GM12878 (cell line): ENCODE results near the gene ZDHHC9. TPM values are rescaled to one million over a fixed set of nuclear protein-coding genes. Genes with fewer than 3 reads are reported as not detected.

Experiments
- ATAC-seq: fragments of 200-7000 bp; cut with Tn5 transposase; 3 replicates; pipeline ENCODE4 v1.9.1; 2020; ENCODE audit warnings: mild to moderate bottlenecking, moderate library complexity
- BruUV-seq: library from RNA; stranded (reverse); fragments of 400-500 nt; replicated peaks from 2 replicates; lab custom pipeline; 2021; lab: Mats Ljungman, UMichigan
- CTCF ChIA-PET: fragments of 300-600 bp; sonication (Branson Sonifier 250); formaldehyde crosslinking; extraction: SDS; loops from one replicate; lab custom pipeline; 2021; ENCODE audit warnings: inconsistent platforms; lab: Yijun Ruan, JAX
- POLR2A ChIA-PET: fragments of 350-600 bp; formaldehyde crosslinking; extraction: SDS; loops from one replicate; lab custom pipeline; 2021; ENCODE audit warnings: inconsistent platforms; lab: Charles Lee
- RAD21 ChIA-PET: fragments of 300-600 bp; sonication (Branson Sonifier 250); formaldehyde crosslinking; loops from one replicate; lab custom pipeline; 2023; ENCODE audit warnings: antibody characterized with exemption; ENCODE audit not compliant: unreplicated experiment; lab: Charles Lee
- SMC1A ChIA-PET: fragments of 300-600 bp; sonication (Branson Sonifier 250); formaldehyde crosslinking; loops from one replicate; lab custom pipeline; 2023; ENCODE audit not compliant: unreplicated experiment, uncharacterized antibody; lab: Charles Lee
- DNase-seq: peaks from one replicate; pipeline ENCODE4 v3.0.0-alpha.2; 2011; ENCODE audit warnings: low read depth, low spot score
- FAIRE-seq: peaks from 3 replicates; lab custom pipeline; 2011; peaks lifted over from hg19 to GRCh38; lab: Jason Lieb, UNC
- H2AFZ ChIP-seq: 2 replicates; pipeline ENCODE4 v1.6.0; 2011; ENCODE audit warnings: low read depth, low read length, control low read depth; ENCODE audit not compliant: control insufficient read depth
- H3K27ac ChIP-seq: 2 replicates; pipeline ENCODE4 v1.5.1; 2011; ENCODE audit warnings: control low read depth; ENCODE audit not compliant: control insufficient read depth, insufficient read depth
- H3K27me3 ChIP-seq, 2 experiments: replicated peaks in 1 of 2; 2 replicates each; pipeline versions ENCODE4 v1.6.0 to v1.6.1; 2011; ENCODE audit warnings: low read length in 1 of 2; ENCODE audit not compliant: control insufficient read depth in 2 of 2, insufficient read depth in 2 of 2
- H3K36me3 ChIP-seq, 2 experiments: 2 replicates each; pipeline ENCODE4 v1.5.1; 2011; ENCODE audit warnings: low read length in 1 of 2; ENCODE audit not compliant: control insufficient read depth in 2 of 2, insufficient read depth in 2 of 2
- H3K4me1 ChIP-seq: 2 replicates; pipeline ENCODE4 v1.6.1; 2011; ENCODE audit warnings: mild to moderate bottlenecking, low read length, moderate library complexity, mixed read lengths; ENCODE audit not compliant: control insufficient read depth, insufficient read depth
- H3K4me2 ChIP-seq: 2 replicates; pipeline ENCODE4 v1.6.0; 2011; ENCODE audit warnings: control low read depth; ENCODE audit not compliant: control insufficient read depth, insufficient read depth
- H3K4me3 ChIP-seq: fragments of 200-600 bp; sonication (generic); 2 replicates; pipeline ENCODE4 v1.5.1; 2016
- H3K79me2 ChIP-seq: 2 replicates; pipeline ENCODE4 v1.6.0; 2011; ENCODE audit warnings: low read length; ENCODE audit not compliant: control insufficient read depth, insufficient read depth
- H3K9ac ChIP-seq: 2 replicates; pipeline ENCODE4 v1.8.0; 2011; ENCODE audit warnings: low read length, control low read depth, mixed read lengths; ENCODE audit not compliant: control insufficient read depth, insufficient read depth
- H3K9me3 ChIP-seq: replicated peaks from 3 replicates; pipeline ENCODE4 v1.5.1; 2011; ENCODE audit warnings: mild to moderate bottlenecking, low read length; ENCODE audit not compliant: control insufficient read depth, insufficient read depth
- H4K20me1 ChIP-seq: 2 replicates; pipeline ENCODE4 v1.6.0; 2011; ENCODE audit not compliant: control insufficient read depth, insufficient read depth
- CBX5 ChIP-seq: sonication (generic); IDR thresholded peaks from 2 replicates; pipeline ENCODE4 v1.6.1; 2016; ENCODE audit warnings: low read depth, moderate library complexity, mild to moderate bottlenecking, inconsistent platforms
- EGR1 ChIP-seq, 2 experiments: IDR thresholded peaks; 1 replicate in 1 of 2; 2 replicates in 1 of 2; pipeline ENCODE4 v1.6.1; 2011 to 2012; ENCODE audit warnings: low read depth in 2 of 2, low read length in 2 of 2, borderline replicate concordance in 1 of 2, mild to moderate bottlenecking in 1 of 2, moderate library complexity in 1 of 2
- FOXK2 ChIP-seq: fragments of 450-650 bp; IDR thresholded peaks from 2 replicates; pipeline ENCODE4 v1.6.1; 2017; ENCODE audit warnings: mild to moderate bottlenecking, moderate library complexity
- HDAC6 ChIP-seq: fragments of 200-600 bp; sonication (generic); IDR thresholded peaks from one replicate; pipeline ENCODE4 v1.8.0; 2017; ENCODE audit warnings: antibody characterized with exemption; ENCODE audit not compliant: unreplicated experiment
- KLF5 ChIP-seq: fragments of 450-650 bp; IDR thresholded peaks from 2 replicates; pipeline ENCODE4 v1.6.1; 2014; ENCODE audit warnings: mild to moderate bottlenecking; ENCODE audit not compliant: partially characterized antibody
- PAX5 ChIP-seq: IDR thresholded peaks from 2 replicates; pipeline ENCODE4 v1.6.1; 2011; ENCODE audit warnings: low read depth, low read length, borderline replicate concordance
- POLR2AphosphoS5 ChIP-seq: IDR thresholded peaks from 2 replicates; pipeline ENCODE4 v1.6.1; 2011; ENCODE audit warnings: mild to moderate bottlenecking, low read length, inconsistent platforms
- RAD51 ChIP-seq: fragments of 450-650 bp; IDR thresholded peaks from 2 replicates; pipeline ENCODE4 v1.6.1; 2016; ENCODE audit warnings: moderate library complexity, mild to moderate bottlenecking, inconsistent platforms
- RBBP5 ChIP-seq: fragments of 200-600 bp; sonication (generic); conservative IDR thresholded peaks from 2 replicates; pipeline ENCODE4 v1.6.1; 2016
- SREBF1 ChIP-seq: IDR thresholded peaks from 2 replicates; pipeline ENCODE4 v1.6.1; 2012; ENCODE audit warnings: mild to moderate bottlenecking, low read length
- TCF7 ChIP-seq: IDR thresholded peaks from 2 replicates; pipeline ENCODE4 v1.6.1; 2014; ENCODE audit warnings: antibody characterized with exemption, borderline replicate concordance
- ZSCAN29 ChIP-seq: fragments of 450-650 bp; IDR thresholded peaks from 2 replicates; pipeline ENCODE4 v1.6.1; 2017; ENCODE audit warnings: mild to moderate bottlenecking, moderate library complexity
- WGBS: methylation state at CpG from one replicate; pipeline ENCODE4 v1.1.6; 2016; ENCODE audit warnings: low lambda C conversion rate; ENCODE audit not compliant: insufficient replicate concordance, insufficient coverage; ENCODE audit errors: missing lambda C conversion rate; 5-methylcytosine and 5-hydroxymethylcytosine counted together
- in situ Hi-C: fragments of 300-500 bp; cut with MboI; formaldehyde crosslinking; loops from 9 replicates; pipeline ENCODE4 v1.14.3; 2018; ENCODE audit warnings: mixed read lengths
- intact Hi-C: fragments of 100-400 bp; cut with micrococcal nuclease; formaldehyde crosslinking; loops from one replicate; pipeline ENCODE4 v1.14.2; 2022; ENCODE audit not compliant: unreplicated experiment
- polyA plus RNA-seq, 11 experiments: library from polyadenylated mRNA; depleted of rRNA in 4 of 11; unstranded in 6 of 11; stranded (reverse) in 5 of 11; fragments of >200 nt; fragmentation: Nextera tagmentation in 4 of 11; fragmentation: Illumina TruSeq in 1 of 11; extraction: Ambion mirVana in 4 of 11; extraction: Trizol in 1 of 11; gene quantifications; 1 replicate in 1 of 11; 2 replicates in 10 of 11; pipeline versions ENCODE4 v1.2.1 to v1.2.3, GENCODE V29; 2011 to 2016; ENCODE audit warnings: inconsistent platforms in 2 of 11, missing spikeins in 2 of 11, low read depth in 1 of 11
- total RNA-seq, 4 experiments: library from RNA; depleted of rRNA in 3 of 4; stranded (reverse); fragments of >200 nt in 3 of 4; fragmentation: Illumina TruSeq in 1 of 4; extraction: Trizol in 1 of 4; gene quantifications; 2 replicates each; pipeline versions ENCODE4 v1.2.1 to v1.2.3, GENCODE V29; 2013 to 2021
- TF ChIP-seq, protein P1 (sequence below): fragments of 450-650 bp; IDR thresholded peaks from 2 replicates; pipeline ENCODE4 v1.6.1; 2016; ENCODE audit warnings: mild to moderate bottlenecking
- TF ChIP-seq, protein P2 (sequence below): fragments of 450-650 bp; IDR thresholded peaks from 2 replicates; pipeline ENCODE4 v1.6.1; 2017; ENCODE audit warnings: borderline replicate concordance
- TF ChIP-seq, protein P3 (sequence below): fragments of 450-650 bp; IDR thresholded peaks from 2 replicates; pipeline ENCODE4 v1.6.1; 2017; ENCODE audit warnings: mild to moderate bottlenecking

The ZDHHC9 gene
- total and polyA plus RNA-seq, 10 of the 15 experiments (the other 5 are each of a cell fraction or from before 2014, with no cell fraction given) = 1.8 to 13.0 (median 5.4) TPM

DNA sequence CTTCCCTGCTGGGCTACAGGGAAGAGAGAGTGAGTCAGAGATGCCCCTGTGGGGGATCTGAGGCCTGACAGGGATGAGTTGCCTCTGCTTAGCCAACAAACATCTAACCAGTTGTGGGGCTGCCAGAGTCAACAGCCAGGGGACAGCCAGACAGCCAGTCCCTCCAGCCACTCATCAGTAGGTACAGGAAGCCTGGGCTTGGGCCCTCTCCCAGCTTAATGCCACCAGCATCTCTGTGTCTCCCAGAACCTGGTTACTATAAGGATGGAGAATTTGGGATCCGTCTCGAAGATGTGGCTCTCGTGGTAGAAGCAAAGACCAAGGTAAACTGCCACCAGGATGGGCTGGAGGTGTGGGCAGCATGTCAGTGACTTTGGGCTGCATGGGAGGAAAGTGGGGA is 81.2 kb downstream of the ZDHHC9 start:
- Histone ChIP-seq H3K36me3 (no peaks in the 10 kb centered on the region), H3K4me1 (peaks cover 25% of the 10 kb centered on the region), H3K4me2 (no peak overlapping the region), H2AFZ (no peak overlapping the region), H4K20me1 (no peaks in the 10 kb centered on the region), H3K9me3 (no peaks in the 10 kb centered on the region), H3K79me2 (no peaks in the 10 kb centered on the region), H3K27ac (no peak overlapping the region), H3K27me3 (no peaks in the 10 kb centered on the region), H3K9ac (no peak overlapping the region), H3K4me3 (no peak overlapping the region)
- no peak for ATAC-seq
- POLR2A ChIA-PET = interaction anchor here (0.9 to 1.7 kb wide), 2 partner anchors 10 to 15 kb away, joined by 4 to 6 read pairs; no protein-coding TSS in a partner anchor
- RAD21 ChIA-PET = interaction anchor here (0.9 to 1.0 kb wide), 2 partner anchors 9 to 19 kb away, joined by 3 to 4 read pairs; no protein-coding TSS in a partner anchor
- in situ Hi-C loops (no loop called here), intact Hi-C loops (no loop called here)
- SMC1A ChIA-PET = interaction anchor here (0.6 to 1.9 kb wide), 2 partner anchors 10 to 60 kb away, joined by 3 to 4 read pairs; no protein-coding TSS in a partner anchor
- FAIRE-seq = no peak
- WGBS = 81% methylated on average over 3 of the region's 3 CpGs
- CTCF ChIA-PET = interaction anchor here (0.7 to 2.0 kb wide), 3 partner anchors 10 to 72 kb away, joined by 3 to 16 read pairs (median 7); no protein-coding TSS in a partner anchor
- BruUV-seq = no TSS peak
- TF ChIP-seq RAD51 (no peak), ZSCAN29 (no peak), FOXK2 (no peak), EGR1 (IDR thresholded peaks at IDR 0.05; ENCODE audit: borderline replicate concordance in 1 of 2, low read depth in 2 of 2, low read length in 2 of 2) (no peak), KLF5 (no peak), TCF7 (no peak), PAX5 (no peak), RBBP5 (no peak), POLR2AphosphoS5 (no peak), CBX5 (no peak), SREBF1 (no peak), HDAC6 (no peak)
- TF ChIP-seq, protein P1, sequence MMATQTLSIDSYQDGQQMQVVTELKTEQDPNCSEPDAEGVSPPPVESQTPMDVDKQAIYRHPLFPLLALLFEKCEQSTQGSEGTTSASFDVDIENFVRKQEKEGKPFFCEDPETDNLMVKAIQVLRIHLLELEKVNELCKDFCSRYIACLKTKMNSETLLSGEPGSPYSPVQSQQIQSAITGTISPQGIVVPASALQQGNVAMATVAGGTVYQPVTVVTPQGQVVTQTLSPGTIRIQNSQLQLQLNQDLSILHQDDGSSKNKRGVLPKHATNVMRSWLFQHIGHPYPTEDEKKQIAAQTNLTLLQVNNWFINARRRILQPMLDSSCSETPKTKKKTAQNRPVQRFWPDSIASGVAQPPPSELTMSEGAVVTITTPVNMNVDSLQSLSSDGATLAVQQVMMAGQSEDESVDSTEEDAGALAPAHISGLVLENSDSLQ = no peak
- TF ChIP-seq, protein P2, sequence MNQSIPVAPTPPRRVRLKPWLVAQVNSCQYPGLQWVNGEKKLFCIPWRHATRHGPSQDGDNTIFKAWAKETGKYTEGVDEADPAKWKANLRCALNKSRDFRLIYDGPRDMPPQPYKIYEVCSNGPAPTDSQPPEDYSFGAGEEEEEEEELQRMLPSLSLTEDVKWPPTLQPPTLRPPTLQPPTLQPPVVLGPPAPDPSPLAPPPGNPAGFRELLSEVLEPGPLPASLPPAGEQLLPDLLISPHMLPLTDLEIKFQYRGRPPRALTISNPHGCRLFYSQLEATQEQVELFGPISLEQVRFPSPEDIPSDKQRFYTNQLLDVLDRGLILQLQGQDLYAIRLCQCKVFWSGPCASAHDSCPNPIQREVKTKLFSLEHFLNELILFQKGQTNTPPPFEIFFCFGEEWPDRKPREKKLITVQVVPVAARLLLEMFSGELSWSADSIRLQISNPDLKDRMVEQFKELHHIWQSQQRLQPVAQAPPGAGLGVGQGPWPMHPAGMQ = no peak
- TF ChIP-seq, protein P3, sequence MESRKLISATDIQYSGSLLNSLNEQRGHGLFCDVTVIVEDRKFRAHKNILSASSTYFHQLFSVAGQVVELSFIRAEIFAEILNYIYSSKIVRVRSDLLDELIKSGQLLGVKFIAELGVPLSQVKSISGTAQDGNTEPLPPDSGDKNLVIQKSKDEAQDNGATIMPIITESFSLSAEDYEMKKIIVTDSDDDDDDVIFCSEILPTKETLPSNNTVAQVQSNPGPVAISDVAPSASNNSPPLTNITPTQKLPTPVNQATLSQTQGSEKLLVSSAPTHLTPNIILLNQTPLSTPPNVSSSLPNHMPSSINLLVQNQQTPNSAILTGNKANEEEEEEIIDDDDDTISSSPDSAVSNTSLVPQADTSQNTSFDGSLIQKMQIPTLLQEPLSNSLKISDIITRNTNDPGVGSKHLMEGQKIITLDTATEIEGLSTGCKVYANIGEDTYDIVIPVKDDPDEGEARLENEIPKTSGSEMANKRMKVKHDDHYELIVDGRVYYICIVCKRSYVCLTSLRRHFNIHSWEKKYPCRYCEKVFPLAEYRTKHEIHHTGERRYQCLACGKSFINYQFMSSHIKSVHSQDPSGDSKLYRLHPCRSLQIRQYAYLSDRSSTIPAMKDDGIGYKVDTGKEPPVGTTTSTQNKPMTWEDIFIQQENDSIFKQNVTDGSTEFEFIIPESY = no peak
- DNase-seq = no peak
